CD4-positive, alpha-beta T cell treated with Interleukin-17A for 1 hour (primary cell): ENCODE results near the gene MCL1.

Experiments
- DNase-seq: peaks from one replicate; pipeline ENCODE4 v3.0.0-alpha.2; 2020

The MCL1 gene

GRCh38 chr1:150555971-150556865 lies 23.2 kb downstream of the MCL1 start:
- peak; percentile 6 for DNase-seq

- DNase-seq, result peak; percentile 16
These were observed 24.0 kb downstream of the MCL1 start for GRCh38 chr1:150555198-150555970.

- DNase-seq, result no peak
These were observed 25.3 kb downstream of the MCL1 start for GRCh38 chr1:150554086-150554452.

GRCh38 chr1:150553392-150554085 lies 25.9 kb downstream of the MCL1 start:
- DNase-seq, result peak; percentile 9

GRCh38 chr1:150552911-150553289 lies 26.5 kb downstream of the MCL1 start:
- no peak for DNase-seq

- DNase-seq, result peak; percentile 39
These were observed 27.1 kb downstream of the MCL1 start for GRCh38 chr1:150552128-150552910.

- DNase-seq, result no peak
These were observed 27.7 kb downstream of the MCL1 start for GRCh38 chr1:150551784-150552127.

- peak; percentile 21 for DNase-seq
These were observed 28.2 kb downstream of the MCL1 start for GRCh38 chr1:150551051-150551783.

- peak; percentile 14 for DNase-seq
These were observed 29.0 kb downstream of the MCL1 start for GRCh38 chr1:150550222-150551050.

- peak; percentile 20 for DNase-seq
These were observed 29.8 kb downstream of the MCL1 start for GRCh38 chr1:150549496-150550221.

GRCh38 chr1:150548632-150549495 lies 30.5 kb downstream of the MCL1 start, which contains the start of gene ADAMTSL4:
Gene ADAMTSL4 (plus strand): TSS chr1:150549408. CDS start chr1:150552289, 2,881 bp downstream.
- peak; percentile 29 for DNase-seq

- DNase-seq, result no peak
These were observed 31.1 kb downstream of the MCL1 start for GRCh38 chr1:150548324-150548631.

- DNase-seq, result no peak
These were observed 33.0 kb downstream of the MCL1 start for GRCh38 chr1:150546294-150546937.

- no peak for DNase-seq
These were observed 33.9 kb downstream of the MCL1 start for GRCh38 chr1:150545486-150546032.

GRCh38 chr1:150544204-150544603 lies 35.2 kb downstream of the MCL1 start:
- peak; percentile 9 for DNase-seq

GRCh38 chr1:150543500-150544143 lies 35.8 kb downstream of the MCL1 start:
- DNase-seq, result no peak

GRCh38 chr1:150537732-150538684 lies 41.4 kb downstream of the MCL1 start:
- no peak for DNase-seq
